SK-N-SH treated with all-trans-retinoic acid at 6 μM for 48 hours (cell line): ENCODE results near the gene PTPRO.

Experiments
- ATAC-seq: fragments of 200-7000 bp; cut with Tn5 transposase; 3 replicates; pipeline ENCODE4 v1.9.1; 2020; ENCODE audit warnings: mild to moderate bottlenecking, moderate library complexity
- CSDC2 ChIP-seq: fragments of 250-450 bp; sonication (Bioruptor Pico); IDR thresholded peaks from 2 replicates; pipeline ENCODE4 v1.5.0; 2020; ENCODE audit warnings: mild to moderate bottlenecking, moderate library complexity
- ESRRG ChIP-seq: fragments of 250-450 bp; sonication (Bioruptor Pico); IDR thresholded peaks from 2 replicates; pipeline ENCODE4 v1.6.1; 2021; ENCODE audit warnings: mild to moderate bottlenecking
- GLIS3 ChIP-seq: fragments of 250-450 bp; sonication (Bioruptor Pico); IDR thresholded peaks from 2 replicates; pipeline ENCODE4 v1.5.0; 2020; ENCODE audit warnings: mild to moderate bottlenecking, moderate library complexity
- ISL1 ChIP-seq: fragments of 250-450 bp; sonication (Bioruptor Pico); IDR thresholded peaks from 2 replicates; pipeline ENCODE4 v2.1.2; 2022; ENCODE audit warnings: mild to moderate bottlenecking, moderate library complexity
- OSR1 ChIP-seq: fragments of 250-450 bp; sonication (Bioruptor Pico); IDR thresholded peaks from 2 replicates; pipeline ENCODE4 v1.8.0; 2022; ENCODE audit warnings: moderate library complexity, mild to moderate bottlenecking, inconsistent platforms
- PPARA ChIP-seq: fragments of 250-450 bp; sonication (Bioruptor Pico); IDR thresholded peaks from 2 replicates; pipeline ENCODE4 v1.5.0; 2020; ENCODE audit warnings: mild to moderate bottlenecking, borderline replicate concordance
- SNAI2 ChIP-seq: fragments of 250-450 bp; sonication (Bioruptor Pico); IDR thresholded peaks from 2 replicates; pipeline ENCODE4 v1.5.0; 2020; ENCODE audit warnings: mild to moderate bottlenecking, moderate library complexity
- TCF4 ChIP-seq: fragments of 250-450 bp; sonication (Bioruptor Pico); IDR thresholded peaks from 2 replicates; pipeline ENCODE4 v1.8.0; 2021; ENCODE audit warnings: mild to moderate bottlenecking, moderate library complexity, borderline replicate concordance
- ZFP30 ChIP-seq: fragments of 450-650 bp; formaldehyde crosslinking; IDR thresholded peaks from 2 replicates; pipeline ENCODE4 v1.5.0; 2022; ENCODE audit warnings: mild to moderate bottlenecking, moderate library complexity
- ZNF70 ChIP-seq: fragments of 450-650 bp; formaldehyde crosslinking; IDR thresholded peaks from 2 replicates; pipeline ENCODE4 v1.5.0; 2020; ENCODE audit warnings: mild to moderate bottlenecking, moderate library complexity
- ZNF8 ChIP-seq: fragments of 450-650 bp; formaldehyde crosslinking; IDR thresholded peaks from 2 replicates; pipeline ENCODE4 v1.5.0; 2020; ENCODE audit warnings: mild to moderate bottlenecking, moderate library complexity
- TF ChIP-seq, protein P1 (sequence below): fragments of 250-450 bp; sonication (Bioruptor Pico); IDR thresholded peaks from 2 replicates; pipeline ENCODE4 v1.5.1; 2020; ENCODE audit warnings: low read depth, mild to moderate bottlenecking, moderate library complexity
- TF ChIP-seq, protein P2 (sequence below): fragments of 250-450 bp; sonication (Bioruptor Pico); IDR thresholded peaks from 2 replicates; pipeline ENCODE4 v1.8.0; 2021; ENCODE audit warnings: low read depth, mild to moderate bottlenecking, moderate library complexity, borderline replicate concordance
- TF ChIP-seq, protein P3 (sequence below): fragments of 250-450 bp; sonication (Bioruptor Pico); IDR thresholded peaks from 2 replicates; pipeline ENCODE4 v1.8.0; 2020; ENCODE audit warnings: mild to moderate bottlenecking, moderate library complexity, borderline replicate concordance
- TF ChIP-seq, protein P4 (sequence below): fragments of 250-450 bp; sonication (Bioruptor Pico); IDR thresholded peaks from 2 replicates; pipeline ENCODE4 v1.5.0; 2020; ENCODE audit warnings: mild to moderate bottlenecking, moderate library complexity

The PTPRO gene

DNA sequence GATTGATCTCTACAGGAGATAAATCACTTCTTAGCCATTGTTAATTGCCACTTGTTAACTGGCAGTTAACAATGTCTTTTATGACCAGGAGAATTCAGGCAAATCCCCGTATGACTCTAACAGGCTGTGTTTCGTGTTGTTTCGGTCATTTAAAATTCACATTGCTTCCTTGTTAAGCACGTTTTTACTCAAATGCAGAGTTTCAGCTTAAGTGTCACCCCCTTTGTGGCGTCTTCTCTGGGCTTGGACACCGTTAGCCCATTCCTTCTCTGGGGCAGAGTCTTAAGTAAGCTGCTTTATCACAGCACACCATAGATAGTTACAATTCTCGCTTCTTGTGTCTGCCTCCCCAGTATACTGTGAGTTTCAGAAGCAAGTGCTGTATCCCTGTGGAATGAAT is 261.5 kb downstream of the PTPRO start:
- TF ChIP-seq, protein P1, sequence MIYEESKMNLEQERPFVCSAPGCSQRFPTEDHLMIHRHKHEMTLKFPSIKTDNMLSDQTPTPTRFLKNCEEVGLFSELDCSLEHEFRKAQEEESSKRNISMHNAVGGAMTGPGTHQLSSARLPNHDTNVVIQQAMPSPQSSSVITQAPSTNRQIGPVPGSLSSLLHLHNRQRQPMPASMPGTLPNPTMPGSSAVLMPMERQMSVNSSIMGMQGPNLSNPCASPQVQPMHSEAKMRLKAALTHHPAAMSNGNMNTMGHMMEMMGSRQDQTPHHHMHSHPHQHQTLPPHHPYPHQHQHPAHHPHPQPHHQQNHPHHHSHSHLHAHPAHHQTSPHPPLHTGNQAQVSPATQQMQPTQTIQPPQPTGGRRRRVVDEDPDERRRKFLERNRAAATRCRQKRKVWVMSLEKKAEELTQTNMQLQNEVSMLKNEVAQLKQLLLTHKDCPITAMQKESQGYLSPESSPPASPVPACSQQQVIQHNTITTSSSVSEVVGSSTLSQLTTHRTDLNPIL (CRISPR knock-in tag) = no peak
- TF ChIP-seq SNAI2 = no peak
- TF ChIP-seq, protein P2, sequence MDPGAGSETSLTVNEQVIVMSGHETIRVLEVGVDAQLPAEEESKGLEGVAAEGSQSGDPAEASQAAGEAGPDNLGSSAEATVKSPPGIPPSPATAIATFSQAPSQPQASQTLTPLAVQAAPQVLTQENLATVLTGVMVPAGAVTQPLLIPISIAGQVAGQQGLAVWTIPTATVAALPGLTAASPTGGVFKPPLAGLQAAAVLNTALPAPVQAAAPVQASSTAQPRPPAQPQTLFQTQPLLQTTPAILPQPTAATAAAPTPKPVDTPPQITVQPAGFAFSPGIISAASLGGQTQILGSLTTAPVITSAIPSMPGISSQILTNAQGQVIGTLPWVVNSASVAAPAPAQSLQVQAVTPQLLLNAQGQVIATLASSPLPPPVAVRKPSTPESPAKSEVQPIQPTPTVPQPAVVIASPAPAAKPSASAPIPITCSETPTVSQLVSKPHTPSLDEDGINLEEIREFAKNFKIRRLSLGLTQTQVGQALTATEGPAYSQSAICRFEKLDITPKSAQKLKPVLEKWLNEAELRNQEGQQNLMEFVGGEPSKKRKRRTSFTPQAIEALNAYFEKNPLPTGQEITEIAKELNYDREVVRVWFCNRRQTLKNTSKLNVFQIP (CRISPR knock-in tag) = no peak
- no peak for TF ChIP-seq GLIS3 (CRISPR knock-in tag)
- TF ChIP-seq, all 23 proteins: peak for 0
- ATAC-seq = no peak

DNA sequence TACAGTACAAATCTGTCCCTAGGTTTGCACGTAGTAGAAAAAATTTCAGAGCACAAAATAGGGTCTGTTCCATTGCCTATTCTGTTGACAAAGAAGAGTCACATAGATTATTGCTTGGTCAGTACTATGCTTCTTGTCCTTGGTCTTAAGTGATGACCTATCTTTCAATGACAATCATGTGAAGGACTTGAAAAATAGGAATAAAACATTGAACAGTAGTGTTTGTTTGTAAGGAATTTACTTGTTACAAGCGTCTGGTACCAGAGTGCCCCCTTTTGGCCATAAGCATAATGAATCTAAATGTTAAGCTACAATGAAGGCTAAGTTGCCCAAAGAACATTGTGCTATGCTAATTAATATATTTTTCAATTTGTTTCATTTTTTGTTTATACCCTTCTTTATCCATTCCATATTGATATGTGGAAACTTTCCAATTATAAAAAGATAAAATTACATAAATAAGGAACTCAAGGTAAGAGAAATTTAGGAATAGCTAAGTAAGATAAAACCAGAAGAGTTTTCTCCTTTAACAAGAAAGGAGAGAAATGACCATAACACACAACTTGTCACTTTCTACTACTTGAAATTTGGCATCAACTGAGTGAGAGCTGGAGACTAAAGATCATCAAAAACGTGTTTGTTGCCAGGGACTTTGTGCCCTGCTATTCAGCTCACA is 262.2 kb downstream of the PTPRO start:
- peak; percentile 83; the same call in 2 of the 3 replicates for ATAC-seq
- no peak for TF ChIP-seq ZNF70 (CRISPR knock-in tag)
- no peak for TF ChIP-seq TCF4
- no peak for TF ChIP-seq OSR1 (CRISPR knock-in tag)
- TF ChIP-seq, protein P3, sequence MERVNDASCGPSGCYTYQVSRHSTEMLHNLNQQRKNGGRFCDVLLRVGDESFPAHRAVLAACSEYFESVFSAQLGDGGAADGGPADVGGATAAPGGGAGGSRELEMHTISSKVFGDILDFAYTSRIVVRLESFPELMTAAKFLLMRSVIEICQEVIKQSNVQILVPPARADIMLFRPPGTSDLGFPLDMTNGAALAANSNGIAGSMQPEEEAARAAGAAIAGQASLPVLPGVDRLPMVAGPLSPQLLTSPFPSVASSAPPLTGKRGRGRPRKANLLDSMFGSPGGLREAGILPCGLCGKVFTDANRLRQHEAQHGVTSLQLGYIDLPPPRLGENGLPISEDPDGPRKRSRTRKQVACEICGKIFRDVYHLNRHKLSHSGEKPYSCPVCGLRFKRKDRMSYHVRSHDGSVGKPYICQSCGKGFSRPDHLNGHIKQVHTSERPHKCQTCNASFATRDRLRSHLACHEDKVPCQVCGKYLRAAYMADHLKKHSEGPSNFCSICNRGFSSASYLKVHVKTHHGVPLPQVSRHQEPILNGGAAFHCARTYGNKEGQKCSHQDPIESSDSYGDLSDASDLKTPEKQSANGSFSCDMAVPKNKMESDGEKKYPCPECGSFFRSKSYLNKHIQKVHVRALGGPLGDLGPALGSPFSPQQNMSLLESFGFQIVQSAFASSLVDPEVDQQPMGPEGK (CRISPR knock-in tag) = no peak
- TF ChIP-seq ESRRG (CRISPR knock-in tag) = no peak
- TF ChIP-seq, protein P4, sequence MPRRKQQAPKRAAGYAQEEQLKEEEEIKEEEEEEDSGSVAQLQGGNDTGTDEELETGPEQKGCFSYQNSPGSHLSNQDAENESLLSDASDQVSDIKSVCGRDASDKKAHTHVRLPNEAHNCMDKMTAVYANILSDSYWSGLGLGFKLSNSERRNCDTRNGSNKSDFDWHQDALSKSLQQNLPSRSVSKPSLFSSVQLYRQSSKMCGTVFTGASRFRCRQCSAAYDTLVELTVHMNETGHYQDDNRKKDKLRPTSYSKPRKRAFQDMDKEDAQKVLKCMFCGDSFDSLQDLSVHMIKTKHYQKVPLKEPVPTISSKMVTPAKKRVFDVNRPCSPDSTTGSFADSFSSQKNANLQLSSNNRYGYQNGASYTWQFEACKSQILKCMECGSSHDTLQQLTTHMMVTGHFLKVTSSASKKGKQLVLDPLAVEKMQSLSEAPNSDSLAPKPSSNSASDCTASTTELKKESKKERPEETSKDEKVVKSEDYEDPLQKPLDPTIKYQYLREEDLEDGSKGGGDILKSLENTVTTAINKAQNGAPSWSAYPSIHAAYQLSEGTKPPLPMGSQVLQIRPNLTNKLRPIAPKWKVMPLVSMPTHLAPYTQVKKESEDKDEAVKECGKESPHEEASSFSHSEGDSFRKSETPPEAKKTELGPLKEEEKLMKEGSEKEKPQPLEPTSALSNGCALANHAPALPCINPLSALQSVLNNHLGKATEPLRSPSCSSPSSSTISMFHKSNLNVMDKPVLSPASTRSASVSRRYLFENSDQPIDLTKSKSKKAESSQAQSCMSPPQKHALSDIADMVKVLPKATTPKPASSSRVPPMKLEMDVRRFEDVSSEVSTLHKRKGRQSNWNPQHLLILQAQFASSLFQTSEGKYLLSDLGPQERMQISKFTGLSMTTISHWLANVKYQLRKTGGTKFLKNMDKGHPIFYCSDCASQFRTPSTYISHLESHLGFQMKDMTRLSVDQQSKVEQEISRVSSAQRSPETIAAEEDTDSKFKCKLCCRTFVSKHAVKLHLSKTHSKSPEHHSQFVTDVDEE (CRISPR knock-in tag) = no peak
- TF ChIP-seq, protein P1 (CRISPR knock-in tag) = no peak
- no peak for TF ChIP-seq PPARA (CRISPR knock-in tag)

DNA sequence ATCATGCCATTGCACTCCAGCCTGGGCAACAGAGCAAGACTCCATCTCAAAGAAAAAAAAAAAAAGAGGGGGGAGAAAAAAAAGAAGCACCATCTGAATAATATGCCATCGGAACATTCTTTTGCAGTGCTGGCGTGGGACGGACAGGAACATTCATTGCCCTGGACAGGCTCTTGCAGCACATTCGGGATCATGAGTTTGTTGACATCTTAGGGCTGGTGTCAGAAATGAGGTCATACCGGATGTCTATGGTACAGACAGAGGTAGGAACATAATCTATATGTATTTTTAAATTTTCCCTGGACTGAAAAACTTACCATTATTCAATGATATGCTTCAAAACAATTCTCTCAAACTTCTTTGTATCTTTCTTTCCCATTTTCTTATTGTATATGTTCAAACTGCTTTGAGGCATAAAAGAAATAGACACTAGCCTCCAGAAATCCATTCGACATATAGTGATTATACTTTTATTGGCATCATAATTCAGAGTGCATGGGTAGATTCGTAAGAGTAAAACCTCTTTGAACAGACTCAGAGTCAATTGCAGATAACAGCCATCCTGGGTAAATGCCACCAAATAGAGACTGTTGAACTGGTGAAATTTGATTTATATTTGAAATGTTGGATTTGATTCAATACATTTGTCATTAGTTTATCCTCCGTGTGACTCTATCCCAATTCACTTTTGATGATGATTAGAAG is 267.2 kb downstream of the PTPRO start:
- ATAC-seq = no peak
- TF ChIP-seq, protein P3 (CRISPR knock-in tag) = no peak
- no peak for TF ChIP-seq ZNF70 (CRISPR knock-in tag)

DNA sequence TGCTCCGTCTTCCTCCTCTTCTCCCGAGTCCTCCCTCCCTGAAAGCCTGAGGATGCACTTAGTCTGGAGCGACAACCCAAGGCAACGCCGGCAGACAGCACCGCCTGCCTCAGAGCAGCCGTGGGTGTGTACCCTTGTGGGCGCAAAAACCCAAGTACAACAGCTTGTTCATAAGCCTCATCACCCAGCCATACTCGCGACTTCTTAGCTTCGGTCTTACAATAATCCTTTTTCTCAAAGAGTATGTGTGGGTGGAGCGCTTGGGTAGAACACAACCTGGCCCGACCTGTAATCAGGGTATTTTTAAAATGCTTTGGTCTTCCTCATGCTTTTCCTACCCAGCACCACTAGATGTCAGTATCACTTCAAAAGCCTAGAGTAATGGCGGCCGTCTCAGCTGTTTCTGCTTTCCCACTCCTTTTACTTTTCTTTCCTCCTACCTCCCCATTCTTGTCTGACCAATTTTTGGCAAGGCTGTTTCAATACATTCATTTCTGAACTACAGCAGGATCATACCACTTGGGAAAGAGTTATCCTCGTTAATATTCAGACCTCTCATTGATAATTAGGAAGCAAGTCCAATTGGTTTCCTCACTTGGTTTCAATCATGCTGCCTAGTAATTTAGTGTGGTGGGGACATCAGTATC is 268.0 kb downstream of the PTPRO start:
- peak; percentile 95 for ATAC-seq
- no peak for TF ChIP-seq TCF4
- TF ChIP-seq, protein P2 (CRISPR knock-in tag) = no peak
- no peak for TF ChIP-seq ESRRG (CRISPR knock-in tag)
- no peak for TF ChIP-seq ZFP30 (CRISPR knock-in tag)
- no peak for TF ChIP-seq PPARA (CRISPR knock-in tag)
- no peak for TF ChIP-seq ISL1 (CRISPR knock-in tag)
- TF ChIP-seq, protein P3 (CRISPR knock-in tag) = no peak
- TF ChIP-seq CSDC2 (CRISPR knock-in tag) = no peak
- TF ChIP-seq ZNF8 (CRISPR knock-in tag) = no peak
- no peak for TF ChIP-seq SNAI2
- TF ChIP-seq, protein P1 (CRISPR knock-in tag) = no peak
